T-cell (primary cell): ENCODE measurements around the gene GMPPB. TPM values are rescaled to one million over a fixed set of nuclear protein-coding genes. Genes with fewer than 3 reads are reported as not detected.

Experiments used
- ATAC-seq, 4 experiments: fragments of 200-7000 bp in 3 of 4; fragments of 150-1000 bp in 1 of 4; cut with Tn5 transposase; replicated peaks in 1 of 4; 1 replicate in 3 of 4; 2 replicates in 1 of 4; pipeline ENCODE4 v1.10.0; 2021; ENCODE audit warnings: moderate library complexity in 3 of 4, mild to moderate bottlenecking in 2 of 4, moderate number of reproducible peaks in 1 of 4
- CTCF ChIA-PET, 2 donors: fragments of 300-600 bp; sonication (Branson Sonifier 250); formaldehyde crosslinking; loops; one replicate each; lab custom pipeline; 2022; ENCODE audit warnings: antibody characterized with exemption in 2 of 2; lab: Charles Lee
- POLR2A ChIA-PET, 2 donors: fragments of 300-600 bp; sonication (Branson Sonifier 250); formaldehyde crosslinking; loops; one replicate each; lab custom pipeline; 2022; ENCODE audit warnings: antibody characterized with exemption in 2 of 2; lab: Charles Lee
- DNase-seq, 35 experiments: peaks; one replicate each; pipeline versions ENCODE4 v3.0.0 to v3.0.0-alpha.2; 2013 to 2023
- H3K27ac ChIP-seq: one replicate; pipeline ENCODE4 v1.5.1; 2013; ENCODE audit warnings: low read length
- H3K27me3 ChIP-seq, 2 experiments: replicated peaks in 1 of 2; 1 replicate in 1 of 2; 2 replicates in 1 of 2; pipeline versions ENCODE4 v1.6.1 to v1.7.0; 2013; ENCODE audit warnings: low read length in 1 of 2, mixed read lengths in 1 of 2; ENCODE audit not compliant: control insufficient read depth in 2 of 2, insufficient read depth in 2 of 2; ENCODE audit errors: extremely low read depth in 1 of 2
- H3K36me3 ChIP-seq, 2 donors: 1 replicate in 1 of 2; 2 replicates in 1 of 2; pipeline versions ENCODE4 v1.6.1 to v1.7.0; 2013; ENCODE audit warnings: low read length in 1 of 2; ENCODE audit not compliant: control insufficient read depth in 2 of 2, insufficient read depth in 1 of 2; ENCODE audit errors: extremely low read depth in 1 of 2
- H3K4me1 ChIP-seq, 2 experiments: 1 replicate in 1 of 2; 2 replicates in 1 of 2; pipeline versions ENCODE4 v1.6.1 to v1.7.0; 2013; ENCODE audit warnings: low read length in 2 of 2, mixed read lengths in 1 of 2; ENCODE audit not compliant: insufficient read depth in 2 of 2, control insufficient read depth in 1 of 2; ENCODE audit errors: extremely low read depth in 1 of 2
- H3K4me3 ChIP-seq, 2 donors: 1 replicate in 1 of 2; 2 replicates in 1 of 2; pipeline versions ENCODE4 v1.5.1 to v1.7.0; 2013; ENCODE audit warnings: mild to moderate bottlenecking in 2 of 2, low read length in 1 of 2, moderate library complexity in 1 of 2; ENCODE audit not compliant: control insufficient read depth in 1 of 2; ENCODE audit errors: extremely low read depth in 1 of 2
- H3K9me3 ChIP-seq: 2 replicates; pipeline ENCODE4 v1.7.0; 2013
- H3K27ac Mint-ChIP-seq, 2 donors: one replicate each; pipeline ENCODE4 v1.8.0; 2020 to 2021; ENCODE audit warnings: mild to moderate bottlenecking in 2 of 2, mixed read lengths in 2 of 2
- H3K27me3 Mint-ChIP-seq, 2 donors: one replicate each; pipeline ENCODE4 v1.8.0; 2021 to 2022; ENCODE audit warnings: mixed read lengths in 2 of 2
- H3K36me3 Mint-ChIP-seq: one replicate; pipeline ENCODE4 v1.8.0; 2021; ENCODE audit warnings: mixed read lengths
- H3K4me1 Mint-ChIP-seq, 3 donors: one replicate each; pipeline ENCODE4 v1.8.0; 2020 to 2022; ENCODE audit warnings: mixed read lengths in 3 of 3, mild to moderate bottlenecking in 1 of 3
- H3K4me3 Mint-ChIP-seq, 3 donors: one replicate each; pipeline ENCODE4 v1.8.0; 2020 to 2022; ENCODE audit warnings: mild to moderate bottlenecking in 3 of 3, mixed read lengths in 3 of 3, moderate library complexity in 3 of 3
- H3K9me3 Mint-ChIP-seq, 3 donors: one replicate each; pipeline ENCODE4 v1.8.0; 2020 to 2022; ENCODE audit warnings: mixed read lengths in 3 of 3
- WGBS: methylation state at CpG from one replicate; pipeline ENCODE4 v1.1.5; 2013; ENCODE audit warnings: missing lambda C conversion rate; ENCODE audit not compliant: insufficient coverage; 5-methylcytosine and 5-hydroxymethylcytosine counted together
- total RNA-seq, 35 experiments: library from RNA in 6 of 35; stranded (reverse) in 6 of 35; fragments of 120-200 nt in 1 of 35; gene quantifications; one replicate each; pipeline versions ENCODE4 v1.2.1 to v1.2.4 and lab custom pipeline; 2013 to 2026

The GMPPB gene
- total RNA-seq (10 to 100 TPM; 34.5 to 54.5 (median 39.9) TPM), total RNA-seq (lab: John Stamatoyannopoulos, UW) (28.4 to 101 (median 55.3) reads per million in 29 experiments)
- total RNA-seq (2013), result 23.9 TPM

- H3K36me3 ChIP-seq, result peaks cover 4 to 30% of the 10 kb centered on the region in 2 donors
- no peaks in the 10 kb centered on the region for H3K9me3 ChIP-seq
- H3K27ac Mint-ChIP-seq, result peak within 1 kb of the TSS; percentile 92 to 96
- ChIA-PET POLR2A (interaction anchor here in 1 of 2 donors (0.6 kb wide), 1 partner anchor 311 kb away, joined by 8 read pairs; no protein-coding TSS in a partner anchor), CTCF (interaction anchor here in 1 of 2 donors (1.5 kb wide), 1 partner anchor 184 kb away, joined by 4 read pairs; no protein-coding TSS in a partner anchor)
- no peaks in the 10 kb centered on the region for H3K9me3 Mint-ChIP-seq
- DNase-seq (peak; percentile 75 to 94 (median 88)), ATAC-seq (peak; percentile 80 to 84 (median 82))
- peak within 1 kb of the TSS; percentile 91 for H3K27ac ChIP-seq
- WGBS, result under 1% methylated on average over 92 of the region's 102 CpGs
- H3K27me3 ChIP-seq, result no peaks in the 10 kb centered on the region
- H3K4me3 Mint-ChIP-seq, result peak within 1 kb of the TSS; percentile 92 to 95 (median 92)
- peaks cover 31 to 40% (median 35%) of the 10 kb centered on the region in 3 donors for H3K4me1 Mint-ChIP-seq
- H3K4me3 ChIP-seq, result peak within 1 kb of the TSS; percentile 66 to 96
- no peaks in the 10 kb centered on the region for H3K27me3 Mint-ChIP-seq
- peaks cover 3 to 39% of the 10 kb centered on the region in 2 experiments for H3K4me1 ChIP-seq
- peaks cover 13% of the 10 kb centered on the region for H3K36me3 Mint-ChIP-seq
Observed at GRCh38 chr3:49723628-49724551, at the start of gene GMPPB. TSS of gene GMPPB (minus strand) at chr3:49723951. CDS start at chr3:49723726, 225 bp downstream.

GRCh38 chr3:49772703-49773102 lies 49.0 kb upstream of the GMPPB start:
- WGBS, result no CpG with 5 or more reads among the region's 2 CpGs
- Mint-ChIP-seq H3K27me3 (no peaks in the 10 kb centered on the region), H3K27ac (no peak overlapping the region), H3K4me3 (no peak overlapping the region), H3K9me3 (no peaks in the 10 kb centered on the region), H3K36me3 (peaks cover 20% of the 10 kb centered on the region), H3K4me1 (peaks cover 30 to 53% (median 50%) of the 10 kb centered on the region in 3 donors)
- H3K27ac ChIP-seq, result no peak overlapping the region
- no peaks in the 10 kb centered on the region for H3K27me3 ChIP-seq
- CTCF ChIA-PET, result interaction anchor here in 1 of 2 donors (0.7 kb wide), 1 partner anchor 478 kb away, joined by 4 read pairs; no protein-coding TSS in a partner anchor
- DNase-seq, result peak in 1 of 35 experiments; percentile 3
- ATAC-seq, result no peak
- POLR2A ChIA-PET, result no interaction called here
- H3K36me3 ChIP-seq, result peaks cover 5 to 15% of the 10 kb centered on the region in 2 donors
- no peak overlapping the region for H3K4me3 ChIP-seq
- H3K4me1 ChIP-seq, result peaks cover 0 to 3% of the 10 kb centered on the region in 2 experiments
- H3K9me3 ChIP-seq, result no peaks in the 10 kb centered on the region

DNA sequence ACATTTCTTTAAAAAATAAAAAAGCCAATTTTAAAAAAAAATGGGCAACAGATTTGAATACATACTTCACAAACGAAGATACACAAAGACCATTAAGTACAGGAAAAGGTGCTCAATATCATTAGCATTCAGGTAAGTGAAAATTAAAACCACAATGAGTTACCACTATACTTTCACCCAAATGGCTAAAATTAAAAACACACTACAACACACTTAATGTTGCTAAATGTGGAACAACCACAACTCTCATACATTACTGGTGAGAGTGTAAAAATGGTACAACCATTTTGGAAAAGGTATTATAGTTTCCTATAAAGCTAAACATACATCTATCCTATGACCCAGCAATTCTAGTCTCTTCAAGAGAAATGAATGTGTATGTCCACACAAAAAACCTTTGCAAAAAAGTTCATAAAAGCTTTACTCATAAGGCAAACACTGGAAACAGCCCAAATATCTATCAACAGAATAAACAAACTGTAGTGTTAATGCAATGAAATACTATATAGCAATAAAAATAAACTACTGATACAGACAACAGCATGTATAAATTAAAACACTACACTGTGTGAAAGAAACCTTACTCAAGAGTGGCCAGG lies 47.7 kb upstream of the GMPPB start:
- no CpG with 5 or more reads among the region's 1 CpG for WGBS
- Mint-ChIP-seq H3K27ac (no peak overlapping the region), H3K36me3 (peaks cover 14% of the 10 kb centered on the region), H3K4me1 (peaks cover 24 to 47% (median 44%) of the 10 kb centered on the region in 3 donors), H3K9me3 (no peaks in the 10 kb centered on the region), H3K4me3 (no peak overlapping the region), H3K27me3 (no peaks in the 10 kb centered on the region)
- Histone ChIP-seq H3K9me3 (no peaks in the 10 kb centered on the region), H3K27me3 (no peaks in the 10 kb centered on the region), H3K4me1 (peaks cover 0 to 3% of the 10 kb centered on the region in 2 experiments), H3K36me3 (peaks cover 3 to 13% of the 10 kb centered on the region in 2 donors), H3K4me3 (no peak overlapping the region), H3K27ac (no peak overlapping the region)
- ATAC-seq (no peak), DNase-seq (no peak)
- CTCF ChIA-PET, result interaction anchor here in 1 of 2 donors (0.9 kb wide), 1 partner anchor 31 kb away, joined by 3 read pairs; no protein-coding TSS in a partner anchor
- POLR2A ChIA-PET, result interaction anchor here in 1 of 2 donors (0.7 kb wide), 1 partner anchor 23 kb away, joined by 3 read pairs; no protein-coding TSS in a partner anchor

GRCh38 chr3:49769926-49770325 lies 46.2 kb upstream of the GMPPB start:
- ChIA-PET CTCF (interaction anchor here in 1 of 2 donors (0.5 kb wide), 1 partner anchor 1981 kb away, joined by 3 read pairs; no protein-coding TSS in a partner anchor), POLR2A (no interaction called here)
- no peak for ATAC-seq

GRCh38 chr3:49769286-49769915 lies 45.6 kb upstream of the GMPPB start:
- Mint-ChIP-seq H3K27me3 (no peaks in the 10 kb centered on the region), H3K4me1 (peaks cover 16 to 45% (median 42%) of the 10 kb centered on the region in 3 donors), H3K9me3 (no peaks in the 10 kb centered on the region), H3K4me3 (no peak overlapping the region), H3K36me3 (peaks cover 17% of the 10 kb centered on the region), H3K27ac (no peak overlapping the region)
- ChIA-PET CTCF (interaction anchor here in 1 of 2 donors (0.5 to 1.0 kb wide), 2 partner anchors 14 to 1981 kb away, joined by 3 to 5 read pairs; no protein-coding TSS in a partner anchor), POLR2A (no interaction called here)
- Histone ChIP-seq H3K27ac (no peak overlapping the region), H3K4me3 (no peak overlapping the region), H3K36me3 (peaks cover 5 to 7% of the 10 kb centered on the region in 2 donors), H3K4me1 (peaks cover 0 to 3% of the 10 kb centered on the region in 2 experiments), H3K9me3 (no peaks in the 10 kb centered on the region), H3K27me3 (no peaks in the 10 kb centered on the region)
- ATAC-seq, result no peak
- DNase-seq, result no peak
- no CpG with 5 or more reads among the region's 3 CpGs for WGBS

More at GRCh38 chr3:49769926-49770325, 46.2 kb upstream of the GMPPB start:
- no peak overlapping the region for H3K4me3 Mint-ChIP-seq
- no peaks in the 10 kb centered on the region for H3K9me3 Mint-ChIP-seq
- Histone ChIP-seq H3K9me3 (no peaks in the 10 kb centered on the region), H3K4me1 (peaks cover 0 to 3% of the 10 kb centered on the region in 2 experiments), H3K27me3 (no peaks in the 10 kb centered on the region), H3K36me3 (peaks cover 6 to 7% of the 10 kb centered on the region in 2 donors), H3K4me3 (no peak overlapping the region), H3K27ac (no peak overlapping the region)
- no peaks in the 10 kb centered on the region for H3K27me3 Mint-ChIP-seq
- peaks cover 17 to 45% (median 44%) of the 10 kb centered on the region in 3 donors for H3K4me1 Mint-ChIP-seq
- peaks cover 12% of the 10 kb centered on the region for H3K36me3 Mint-ChIP-seq
- DNase-seq, result no peak
- no peak overlapping the region for H3K27ac Mint-ChIP-seq
